Right atrium auricular region (tissue), 2 donors: ENCODE data around the gene POGZ. TPM values are rescaled to one million over a fixed set of nuclear protein-coding genes. Genes with fewer than 3 reads are reported as not detected.

ENCODE experiments used
- DNase-seq: peaks from one replicate; pipeline ENCODE4 v3.0.0-alpha.2; 2019; ENCODE audit warnings: low spot score
- H3K27ac ChIP-seq, 2 donors: fragments of 200-600 bp; sonication (generic); 1 replicate in 1 of 2; 2 replicates in 1 of 2; pipeline ENCODE4 v1.5.1; 2016 to 2019
- H3K27me3 ChIP-seq, 2 donors: fragments of 200-600 bp; sonication (generic); one replicate each; pipeline versions ENCODE4 v1.5.1 to v1.6.0; 2017 to 2019
- H3K36me3 ChIP-seq: fragments of 200-600 bp; sonication (generic); one replicate; pipeline ENCODE4 v1.5.1; 2016
- H3K4me1 ChIP-seq, 2 donors: fragments of 200-600 bp; sonication (generic); one replicate each; pipeline versions ENCODE4 v1.5.1 to v1.6.0; 2017 to 2019
- H3K4me3 ChIP-seq, 2 donors: fragments of 200-600 bp; sonication (generic); 1 replicate in 1 of 2; 2 replicates in 1 of 2; pipeline ENCODE4 v1.5.1; 2017 to 2019; ENCODE audit warnings: mild to moderate bottlenecking in 1 of 2, moderate library complexity in 1 of 2
- H3K9me3 ChIP-seq, 2 donors: fragments of 200-600 bp; sonication (generic); one replicate each; pipeline ENCODE4 v1.5.1; 2019
- CTCF ChIP-seq, 2 donors: fragments of 200-600 bp; sonication (generic); IDR thresholded peaks; one replicate each; pipeline ENCODE4 v1.5.1; 2019; ENCODE audit warnings: antibody characterized with exemption in 2 of 2
- total RNA-seq, 2 donors: library from RNA; depleted of rRNA; stranded (reverse); fragments of >200 nt; gene quantifications; one replicate each; pipeline ENCODE4 v1.1.0, GENCODE V29; 2016

The POGZ gene
- total RNA-seq, 2 donors from 2014 or later = 21.8 to 29.2 TPM

GRCh38 chr1:151502859-151503780 lies 43.8 kb upstream of the POGZ start:
- Histone ChIP-seq H3K36me3 (no peaks in the 10 kb centered on the region), H3K27ac (no peak overlapping the region), H3K4me1 (no peaks in the 10 kb centered on the region), H3K4me3 (no peak overlapping the region), H3K9me3 (no peaks in the 10 kb centered on the region), H3K27me3 (no peaks in the 10 kb centered on the region)
- DNase-seq = no peak
- no peak for TF ChIP-seq CTCF (IDR thresholded peaks at IDR 0.05)

GRCh38 chr1:151502035-151502700 lies 42.9 kb upstream of the POGZ start:
- no peak overlapping the region for H3K4me3 ChIP-seq
- no peaks in the 10 kb centered on the region for H3K27me3 ChIP-seq
- no peak for DNase-seq
- no peaks in the 10 kb centered on the region for H3K9me3 ChIP-seq
- no peaks in the 10 kb centered on the region for H3K36me3 ChIP-seq
- no peak for TF ChIP-seq CTCF (IDR thresholded peaks at IDR 0.05)
- H3K27ac ChIP-seq = no peak overlapping the region
- H3K4me1 ChIP-seq = no peaks in the 10 kb centered on the region

- H3K9me3 ChIP-seq = no peaks in the 10 kb centered on the region
- H3K27me3 ChIP-seq = no peaks in the 10 kb centered on the region
- TF ChIP-seq CTCF (IDR thresholded peaks at IDR 0.05) = no peak
- H3K4me3 ChIP-seq = no peak overlapping the region
- DNase-seq = no peak
- no peaks in the 10 kb centered on the region for H3K36me3 ChIP-seq
- no peak overlapping the region for H3K27ac ChIP-seq
- no peaks in the 10 kb centered on the region for H3K4me1 ChIP-seq
Measured at GRCh38 chr1:151501474-151501873, 42.2 kb upstream of the POGZ start.

DNA sequence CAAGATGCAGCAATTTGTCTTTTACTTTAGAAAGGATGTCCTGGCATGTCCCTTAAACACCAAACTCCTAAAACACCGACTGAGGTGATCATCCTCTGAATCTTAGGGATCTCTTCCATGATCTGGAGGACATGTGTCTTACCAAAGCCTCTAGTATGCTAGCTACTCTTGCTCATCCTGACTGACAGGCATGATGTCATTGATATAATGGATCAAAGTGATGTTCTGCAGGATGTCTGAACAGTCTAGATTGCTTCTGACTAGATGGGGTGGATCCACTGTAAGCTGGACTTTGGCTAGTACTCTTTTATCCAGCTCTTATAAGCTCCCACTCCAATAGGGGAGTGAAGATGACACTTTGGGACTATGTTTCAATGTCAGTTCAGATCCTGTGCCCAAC lies 40.6 kb upstream of the POGZ start:
- Histone ChIP-seq H3K27ac (no peak overlapping the region), H3K4me1 (no peaks in the 10 kb centered on the region), H3K9me3 (no peaks in the 10 kb centered on the region), H3K27me3 (no peaks in the 10 kb centered on the region), H3K36me3 (no peaks in the 10 kb centered on the region), H3K4me3 (no peak overlapping the region)
- no peak for TF ChIP-seq CTCF (IDR thresholded peaks at IDR 0.05)
- DNase-seq = no peak

DNA sequence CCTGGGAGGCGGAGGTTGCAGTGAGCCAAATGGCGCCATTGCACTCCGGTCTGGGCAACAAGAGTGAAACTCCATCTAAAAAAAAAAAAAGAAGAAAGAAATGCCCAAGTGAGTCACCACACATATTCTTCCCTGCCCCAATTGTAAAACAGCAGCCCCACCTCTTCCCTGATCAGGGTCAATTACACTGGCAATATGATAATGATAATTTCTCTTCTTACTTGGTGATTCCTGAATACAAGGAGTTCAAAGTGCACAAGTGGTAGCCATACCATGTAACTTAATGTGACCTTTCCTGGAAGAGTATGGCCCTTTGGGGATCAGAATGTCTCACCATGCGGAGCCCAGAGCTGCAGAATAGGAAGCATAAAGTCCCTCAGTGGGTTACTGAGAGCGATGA lies 40.1 kb upstream of the POGZ start:
- H3K36me3 ChIP-seq = no peaks in the 10 kb centered on the region
- no peak for TF ChIP-seq CTCF (IDR thresholded peaks at IDR 0.05)
- no peak for DNase-seq
- no peaks in the 10 kb centered on the region for H3K27me3 ChIP-seq
- H3K27ac ChIP-seq = no peak overlapping the region
- no peaks in the 10 kb centered on the region for H3K9me3 ChIP-seq
- H3K4me1 ChIP-seq = no peaks in the 10 kb centered on the region
- no peak overlapping the region for H3K4me3 ChIP-seq
